H1 (cell line): ENCODE results near the gene LONRF2. TPM values are rescaled to one million over a fixed set of nuclear protein-coding genes. Genes with fewer than 3 reads are reported as not detected.

Experiments used
- CTCF ChIA-PET: fragments of 300-600 bp; sonication (Branson Sonifier 250); formaldehyde crosslinking; loops from one replicate; lab custom pipeline; 2021; ENCODE audit not compliant: partially characterized antibody; lab: Charles Lee
- POLR2A ChIA-PET: fragments of 300-600 bp; sonication (Branson Sonifier 250); formaldehyde crosslinking; loops from one replicate; lab custom pipeline; 2021; ENCODE audit warnings: inconsistent platforms; ENCODE audit not compliant: partially characterized antibody; lab: Charles Lee
- DNase-seq, 2 experiments: peaks; one replicate each; pipeline versions ENCODE4 v3.0.0 to v3.0.0-alpha.2; 2010 to 2022; ENCODE audit warnings: low spot score in 2 of 2, low read depth in 1 of 2, mixed read lengths in 1 of 2
- FAIRE-seq: peaks from 2 replicates; lab custom pipeline; 2011; peaks lifted over from hg19 to GRCh38; lab: Jason Lieb, UNC
- H2AFZ ChIP-seq: 2 replicates; pipeline ENCODE4 v1.8.1; 2012; ENCODE audit warnings: low read length, inconsistent platforms
- H2AK5ac ChIP-seq: 2 replicates; pipeline ENCODE4 v1.6.1; 2013; ENCODE audit warnings: low read depth, low read length
- H2BK120ac ChIP-seq: replicated peaks from 2 replicates; pipeline ENCODE3; 2013; ENCODE audit warnings: low read depth, low read length, inconsistent platforms
- H2BK12ac ChIP-seq: 2 replicates; pipeline ENCODE4 v1.6.1; 2013; ENCODE audit warnings: low read depth, low read length
- H2BK15ac ChIP-seq: 2 replicates; pipeline ENCODE4 v1.6.1; 2013; ENCODE audit warnings: low read length
- H2BK20ac ChIP-seq: 2 replicates; pipeline ENCODE4 v1.6.1; 2013; ENCODE audit warnings: low read length
- H2BK5ac ChIP-seq: 2 replicates; pipeline ENCODE4 v1.6.1; 2013; ENCODE audit warnings: low read depth, low read length
- H3K14ac ChIP-seq: 2 replicates; pipeline ENCODE4 v1.6.1; 2013; ENCODE audit warnings: inconsistent platforms; ENCODE audit not compliant: insufficient read length
- H3K18ac ChIP-seq: 2 replicates; pipeline ENCODE4 v1.6.1; 2013; ENCODE audit warnings: low read length; ENCODE audit errors: extremely low read depth
- H3K23ac ChIP-seq: 2 replicates; pipeline ENCODE4 v1.6.1; 2013; ENCODE audit warnings: inconsistent platforms; ENCODE audit not compliant: insufficient read length
- H3K23me2 ChIP-seq: 2 replicates; pipeline ENCODE4 v1.6.1; 2013; ENCODE audit warnings: low read depth, low read length
- H3K27ac ChIP-seq: 2 replicates; pipeline ENCODE4 v1.6.1; 2011; ENCODE audit warnings: low read depth, low read length, inconsistent platforms
- H3K27me3 ChIP-seq, 4 experiments: replicated peaks in 1 of 4; 1 replicate in 1 of 4; 2 replicates in 3 of 4; pipeline versions ENCODE4 v1.6.1 to v1.8.1; 2011 to 2013; ENCODE audit warnings: low read length in 3 of 4, mild to moderate bottlenecking in 3 of 4, inconsistent platforms in 2 of 4, mixed read lengths in 2 of 4, moderate library complexity in 1 of 4; ENCODE audit not compliant: control insufficient read depth in 3 of 4, insufficient read depth in 3 of 4; ENCODE audit errors: extremely low read depth in 1 of 4
- H3K36me3 ChIP-seq, 4 experiments: 2 replicates each; pipeline versions ENCODE4 v1.6.1 to v1.8.1; 2011 to 2013; ENCODE audit warnings: mild to moderate bottlenecking in 4 of 4, low read length in 3 of 4, moderate library complexity in 2 of 4, control low read depth in 1 of 4, inconsistent platforms in 1 of 4; ENCODE audit not compliant: insufficient read depth in 4 of 4, control insufficient read depth in 2 of 4
- H3K4ac ChIP-seq: replicated peaks from 2 replicates; pipeline ENCODE3; 2013; ENCODE audit warnings: low read length, low read depth, mixed read lengths, inconsistent platforms; ENCODE audit not compliant: insufficient read length
- H3K4me1 ChIP-seq, 4 experiments: replicated peaks in 1 of 4; 1 replicate in 1 of 4; 2 replicates in 3 of 4; pipeline versions ENCODE4 v1.6.1 to v1.8.1; 2011 to 2013; ENCODE audit warnings: low read length in 3 of 4, inconsistent platforms in 2 of 4, mixed read lengths in 1 of 4; ENCODE audit not compliant: insufficient read depth in 4 of 4, control insufficient read depth in 3 of 4
- H3K4me2 ChIP-seq, 2 experiments: 2 replicates each; pipeline versions ENCODE4 v1.6.1 to v1.8.1; 2011 to 2013; ENCODE audit warnings: low read depth in 2 of 2, low read length in 2 of 2, control low read depth in 1 of 2, inconsistent platforms in 1 of 2, mild to moderate bottlenecking in 1 of 2; ENCODE audit not compliant: insufficient read depth in 1 of 2
- H3K4me3 ChIP-seq, 4 experiments: fragments of 200-600, 300-600 bp in 1 of 4; sonication (generic), shearing (Covaris generic), sonication (Bioruptor Twin) in 1 of 4; 2 replicates each; pipeline versions ENCODE4 v1.5.1 to v1.8.1; 2011 to 2016; ENCODE audit warnings: low read length in 4 of 4, low read depth in 3 of 4, control low read depth in 2 of 4, inconsistent platforms in 2 of 4, mild to moderate bottlenecking in 2 of 4, mixed read lengths in 1 of 4, moderate library complexity in 1 of 4; ENCODE audit not compliant: insufficient read depth in 2 of 4; ENCODE audit errors: extremely low read depth in 1 of 4
- H3K56ac ChIP-seq: replicated peaks from 2 replicates; pipeline ENCODE3; 2013; ENCODE audit warnings: low read depth, mild to moderate bottlenecking, mixed read lengths, low read length, inconsistent platforms; ENCODE audit not compliant: insufficient read length
- H3K79me1 ChIP-seq: 2 replicates; pipeline ENCODE4 v1.6.1; 2013; ENCODE audit warnings: low read depth, low read length, control low read depth
- H3K79me2 ChIP-seq, 2 experiments: 2 replicates each; pipeline versions ENCODE4 v1.6.1 to v1.8.1; 2012 to 2013; ENCODE audit warnings: low read length in 2 of 2, mild to moderate bottlenecking in 2 of 2, inconsistent platforms in 1 of 2; ENCODE audit not compliant: insufficient read depth in 2 of 2, control insufficient read depth in 1 of 2
- H3K9ac ChIP-seq, 4 experiments: replicated peaks in 1 of 4; 1 replicate in 1 of 4; 2 replicates in 3 of 4; pipeline versions ENCODE4 v1.6.1 to v1.8.1; 2011 to 2013; ENCODE audit warnings: low read depth in 3 of 4, low read length in 3 of 4, control low read depth in 2 of 4, mild to moderate bottlenecking in 2 of 4, moderate library complexity in 2 of 4, inconsistent platforms in 1 of 4; ENCODE audit errors: extremely low read depth in 1 of 4
- H3K9me3 ChIP-seq, 2 experiments: 2 replicates each; pipeline versions ENCODE4 v1.6.1 to v1.8.1; 2012 to 2013; ENCODE audit warnings: mild to moderate bottlenecking in 2 of 2, moderate library complexity in 2 of 2, control low read depth in 1 of 2, inconsistent platforms in 1 of 2, low read depth in 1 of 2, low read length in 1 of 2, mixed read lengths in 1 of 2; ENCODE audit not compliant: insufficient read depth in 2 of 2
- H4K20me1 ChIP-seq, 2 experiments: replicated peaks in 1 of 2; 2 replicates each; pipeline versions ENCODE3 to v1.8.1; 2011 to 2013; ENCODE audit warnings: inconsistent platforms in 2 of 2, low read length in 2 of 2, mild to moderate bottlenecking in 1 of 2; ENCODE audit not compliant: insufficient read depth in 2 of 2, control insufficient read depth in 1 of 2
- H4K5ac ChIP-seq: 2 replicates; pipeline ENCODE4 v1.6.1; 2013; ENCODE audit warnings: low read length, low read depth, mixed read lengths, inconsistent platforms; ENCODE audit not compliant: insufficient read length
- H4K8ac ChIP-seq: 2 replicates; pipeline ENCODE4 v1.8.0; 2013; ENCODE audit warnings: mild to moderate bottlenecking, moderate library complexity, low read length, inconsistent platforms; ENCODE audit not compliant: insufficient read depth; ENCODE audit errors: extremely low read depth
- H4K91ac ChIP-seq: replicated peaks from 2 replicates; pipeline ENCODE3; 2013; ENCODE audit warnings: low read length, mixed read lengths, inconsistent platforms; ENCODE audit not compliant: insufficient read length
- ASH2L ChIP-seq: fragments of 200-600, 300-600 bp; sonication (generic); IDR thresholded peaks from one replicate; pipeline ENCODE4 v1.7.1; 2017; ENCODE audit warnings: low read length
- BRCA1 ChIP-seq: IDR thresholded peaks from 2 replicates; pipeline ENCODE4 v1.6.1; 2012; ENCODE audit warnings: low read depth, low read length, improper control_type of control experiment
- CREB1 ChIP-seq: IDR thresholded peaks from 2 replicates; pipeline ENCODE4 v1.6.1; 2012; ENCODE audit warnings: inconsistent platforms
- GABPA ChIP-seq: IDR thresholded peaks from 2 replicates; pipeline ENCODE4 v1.6.1; 2011; ENCODE audit warnings: mild to moderate bottlenecking, low read length, moderate library complexity, borderline replicate concordance; ENCODE audit not compliant: insufficient read depth
- KDM1A ChIP-seq: fragments of 200-600, 300-600 bp; sonication (generic); IDR thresholded peaks from 2 replicates; pipeline ENCODE4 v1.7.1; 2016; ENCODE audit warnings: mild to moderate bottlenecking, low read length, borderline replicate concordance
- MAX ChIP-seq: IDR thresholded peaks from 2 replicates; pipeline ENCODE4 v1.6.1; 2012; ENCODE audit warnings: inconsistent platforms
- RNF2 ChIP-seq: fragments of 200-900, 300-1000 bp; sonication (generic); IDR thresholded peaks from 2 replicates; pipeline ENCODE4 v1.7.1; 2016; ENCODE audit warnings: borderline replicate concordance, low read depth, mild to moderate bottlenecking, antibody characterized with exemption, low read length; ENCODE audit not compliant: poor library complexity, severe bottlenecking; ENCODE audit errors: missing control alignments
- SIN3A ChIP-seq, 2 experiments: IDR thresholded peaks in 1 of 2; conservative IDR thresholded peaks in 1 of 2; 2 replicates each; pipeline ENCODE4 v1.6.1; 2011 to 2012; ENCODE audit warnings: low read length in 2 of 2, improper control_type of control experiment in 1 of 2, low read depth in 1 of 2, mild to moderate bottlenecking in 1 of 2
- SIRT6 ChIP-seq: IDR thresholded peaks from one replicate; pipeline ENCODE4 v1.7.1; 2012; ENCODE audit warnings: low read length, inconsistent platforms
- SUZ12 ChIP-seq: fragments of 200-600 bp; sonication (generic); IDR thresholded peaks from 2 replicates; pipeline ENCODE4 v1.6.1; 2012; ENCODE audit warnings: mild to moderate bottlenecking, inconsistent platforms, low read length, moderate library complexity, mixed read lengths
- TBP ChIP-seq: IDR thresholded peaks from 2 replicates; pipeline ENCODE4 v1.6.1; 2011; ENCODE audit warnings: low read depth, low read length, improper control_type of control experiment
- TCF12 ChIP-seq: IDR thresholded peaks from 2 replicates; pipeline ENCODE4 v1.6.1; 2011; ENCODE audit warnings: low read depth, mild to moderate bottlenecking, low read length
- TEAD4 ChIP-seq: IDR thresholded peaks from 2 replicates; pipeline ENCODE4 v1.6.1; 2012; ENCODE audit warnings: low read depth, low read length, inconsistent platforms, mixed read lengths
- YY1 ChIP-seq: IDR thresholded peaks from 2 replicates; pipeline ENCODE4 v1.6.1; 2011; ENCODE audit warnings: low read depth, mild to moderate bottlenecking, low read length
- WGBS, 2 experiments: shearing (Covaris generic) in 1 of 2; methylation state at CpG; one replicate each; pipeline versions ENCODE4 v1.1.6 to v1.1.7; 2013 to 2015; ENCODE audit warnings: low lambda C conversion rate in 2 of 2, mixed read lengths in 2 of 2, inconsistent platforms in 1 of 2, low coverage in 1 of 2, missing lambda C conversion rate in 1 of 2; ENCODE audit not compliant: insufficient replicate concordance in 2 of 2, insufficient coverage in 1 of 2, insufficient read length in 1 of 2; ENCODE audit errors: extremely low coverage in 1 of 2, missing lambda C conversion rate in 1 of 2; 5-methylcytosine and 5-hydroxymethylcytosine counted together
- polyA plus RNA-seq, 7 experiments: library from polyadenylated mRNA; depleted of rRNA in 3 of 7; stranded (reverse) in 5 of 7; unstranded in 2 of 7; fragments of >200 nt in 5 of 7; fragments of 200-250 nt in 2 of 7; gene quantifications; 1 replicate in 5 of 7; 2 replicates in 1 of 7; 4 replicates in 1 of 7; pipeline versions ENCODE4 v1.2.1 to v1.2.3, GENCODE V29; 2011 to 2013; ENCODE audit warnings: missing spikeins in 2 of 7, mixed read lengths in 2 of 7
- total RNA-seq: library from RNA; stranded (reverse); fragmentation: NEBNext Ultra II Directional; extraction: Animal tissue kit (Norgen Biotek cat#: 25700); gene quantifications from 2 replicates; pipeline ENCODE4 v1.2.1, GENCODE V29; 2021

Gene LONRF2
- total and polyA plus RNA-seq, 2 of the 8 experiments (the other 6 are each of a cell fraction or from before 2014, with no cell fraction given) = 0.24 to 0.74 TPM

GRCh38 chr2:100248971-100249370 lies 73.3 kb downstream of the LONRF2 start:
- no peak overlapping the region for H3K14ac ChIP-seq
- no peak overlapping the region for H4K91ac ChIP-seq
- no peak overlapping the region for H4K8ac ChIP-seq
- FAIRE-seq (no peak), DNase-seq (no peak)
- H3K23ac ChIP-seq = no peak overlapping the region
- H3K4me2 ChIP-seq = no peak overlapping the region
- H3K4me3 ChIP-seq = no peak overlapping the region
- ChIA-PET POLR2A (no interaction called here), CTCF (interaction anchor here (0.6 to 11.8 kb wide), 2 partner anchors 10 to 44 kb away, joined by 5 to 178 read pairs; no protein-coding TSS in a partner anchor)
- no peak overlapping the region for H2BK20ac ChIP-seq
- H2BK12ac ChIP-seq = no peak overlapping the region
- no peak overlapping the region for H2BK120ac ChIP-seq
- H3K9ac ChIP-seq = no peak overlapping the region
- no peak overlapping the region for H3K4ac ChIP-seq
- H2AK5ac ChIP-seq = no peak overlapping the region
- no peak overlapping the region for H3K27ac ChIP-seq
- no peak overlapping the region for H2AFZ ChIP-seq
- H4K20me1 ChIP-seq = peaks cover 0 to 3% of the 10 kb centered on the region in 2 experiments
- H3K27me3 ChIP-seq = no peaks in the 10 kb centered on the region
- no peak overlapping the region for H3K18ac ChIP-seq
- peaks cover 3% of the 10 kb centered on the region; the same call in 1 of the 2 replicates for H3K23me2 ChIP-seq
- H3K56ac ChIP-seq = no peak overlapping the region
- H2BK15ac ChIP-seq = no peak overlapping the region
- no peaks in the 10 kb centered on the region for H3K79me1 ChIP-seq
- H3K36me3 ChIP-seq = no peaks in the 10 kb centered on the region
- no peak overlapping the region for H2BK5ac ChIP-seq
- no peaks in the 10 kb centered on the region; a peak in 1 of 7 replicates for H3K4me1 ChIP-seq
- no peaks in the 10 kb centered on the region for H3K9me3 ChIP-seq
- 96% methylated on average over 5 of the region's 5 CpGs; no CpG with 5 or more reads in 1 of the 2 experiments for WGBS, 2 experiments
- no peaks in the 10 kb centered on the region for H3K79me2 ChIP-seq
- H4K5ac ChIP-seq = no peak overlapping the region
- no peak for TF ChIP-seq YY1
- no peak for TF ChIP-seq TEAD4
- no peak for TF ChIP-seq GABPA
- no peak for TF ChIP-seq MAX
- TF ChIP-seq ASH2L = no peak
- TF ChIP-seq SIN3A (conservative IDR thresholded peaks at IDR 0.05 in 1 of 2, IDR thresholded peaks at IDR 0.05 in 1 of 2; ENCODE audit: low read depth in 1 of 2, low read length in 2 of 2) = no peak
- TF ChIP-seq KDM1A = no peak
- no peak for TF ChIP-seq SIRT6
- TF ChIP-seq CREB1 = no peak
- no peak for TF ChIP-seq BRCA1
- TF ChIP-seq SUZ12 = no peak
- no peak for TF ChIP-seq TBP
- no peak for TF ChIP-seq TCF12
- TF ChIP-seq RNF2 = no peak
